ENCODE measurements around the gene NPAS3.

DNA sequence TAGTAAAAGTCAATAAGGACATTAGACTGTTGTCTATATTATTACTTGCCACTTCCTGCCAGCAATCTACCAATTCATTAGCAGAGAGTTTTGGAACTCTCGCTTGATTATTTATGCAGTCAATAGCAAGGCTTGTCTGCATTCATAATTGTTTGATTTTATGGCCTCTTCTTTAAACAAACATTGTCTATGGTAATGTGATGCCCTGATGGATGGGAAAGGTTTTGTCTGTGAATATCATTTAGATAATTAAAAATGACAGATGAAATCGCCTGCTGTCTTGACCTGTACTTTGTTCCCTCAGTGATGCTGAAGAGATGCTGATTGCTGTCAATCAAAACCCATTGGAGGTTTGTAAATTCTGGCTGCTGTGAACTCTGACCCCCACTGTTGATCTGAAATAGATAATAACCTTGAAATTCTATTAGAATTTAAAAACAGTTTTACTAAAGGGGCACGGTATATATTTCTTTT lies 455.3 kb downstream of the NPAS3 start:
- TF ChIP-seq, protein P1, sequence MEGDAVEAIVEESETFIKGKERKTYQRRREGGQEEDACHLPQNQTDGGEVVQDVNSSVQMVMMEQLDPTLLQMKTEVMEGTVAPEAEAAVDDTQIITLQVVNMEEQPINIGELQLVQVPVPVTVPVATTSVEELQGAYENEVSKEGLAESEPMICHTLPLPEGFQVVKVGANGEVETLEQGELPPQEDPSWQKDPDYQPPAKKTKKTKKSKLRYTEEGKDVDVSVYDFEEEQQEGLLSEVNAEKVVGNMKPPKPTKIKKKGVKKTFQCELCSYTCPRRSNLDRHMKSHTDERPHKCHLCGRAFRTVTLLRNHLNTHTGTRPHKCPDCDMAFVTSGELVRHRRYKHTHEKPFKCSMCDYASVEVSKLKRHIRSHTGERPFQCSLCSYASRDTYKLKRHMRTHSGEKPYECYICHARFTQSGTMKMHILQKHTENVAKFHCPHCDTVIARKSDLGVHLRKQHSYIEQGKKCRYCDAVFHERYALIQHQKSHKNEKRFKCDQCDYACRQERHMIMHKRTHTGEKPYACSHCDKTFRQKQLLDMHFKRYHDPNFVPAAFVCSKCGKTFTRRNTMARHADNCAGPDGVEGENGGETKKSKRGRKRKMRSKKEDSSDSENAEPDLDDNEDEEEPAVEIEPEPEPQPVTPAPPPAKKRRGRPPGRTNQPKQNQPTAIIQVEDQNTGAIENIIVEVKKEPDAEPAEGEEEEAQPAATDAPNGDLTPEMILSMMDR (IDR thresholded peaks at IDR 0.05) = no peak
- TF ChIP-seq POLR2A (IDR thresholded peaks at IDR 0.05) (no peak), POLR2AphosphoS5 (IDR thresholded peaks at IDR 0.05) (no peak)
